OCI-LY7 (cell line): ENCODE measurements around the gene PRR7. TPM values are rescaled to one million over a fixed set of nuclear protein-coding genes. Genes with fewer than 3 reads are reported as not detected.

Experiments
- BruUV-seq: library from RNA; stranded (reverse); fragments of 400-500 nt; replicated peaks from 2 replicates; lab custom pipeline; 2021; lab: Mats Ljungman, UMichigan
- CTCF ChIA-PET: fragments of 300-600 bp; sonication (Branson Sonifier 250); formaldehyde crosslinking; loops from one replicate; lab custom pipeline; 2022; ENCODE audit warnings: antibody characterized with exemption; ENCODE audit not compliant: unreplicated experiment; lab: Charles Lee
- POLR2A ChIA-PET: fragments of 300-600 bp; sonication (Branson Sonifier 250); formaldehyde crosslinking; loops from one replicate; lab custom pipeline; 2022; ENCODE audit warnings: antibody characterized with exemption; lab: Charles Lee
- DNase-seq: peaks from one replicate; pipeline ENCODE4 v3.0.0-alpha.2; 2015; ENCODE audit warnings: low spot score
- H2AFZ ChIP-seq: fragments of 200-600 bp; sonication (generic), shearing (Covaris generic); 2 replicates; pipeline ENCODE4 v1.6.1; 2014; ENCODE audit warnings: mild to moderate bottlenecking, antibody characterized with exemption, low read length, moderate library complexity
- H3K27ac ChIP-seq: fragments of 200-600 bp; sonication (generic); 2 replicates; pipeline ENCODE4 v1.5.1; 2014; ENCODE audit warnings: mixed run types, low read depth, mild to moderate bottlenecking, moderate library complexity, low read length, inconsistent platforms; ENCODE audit not compliant: poor library complexity, severe bottlenecking
- H3K36me3 ChIP-seq: fragments of 200-600 bp; sonication (generic); 2 replicates; pipeline ENCODE4 v1.6.1; 2014; ENCODE audit warnings: mild to moderate bottlenecking, antibody characterized with exemption, low read length, moderate library complexity, mixed read lengths; ENCODE audit not compliant: insufficient read depth
- H3K4me1 ChIP-seq: fragments of 200-600 bp; sonication (generic); 2 replicates; pipeline ENCODE4 v1.5.1; 2014; ENCODE audit warnings: mild to moderate bottlenecking, low read length; ENCODE audit not compliant: insufficient read depth, poor library complexity, severe bottlenecking
- H3K4me2 ChIP-seq: fragments of 200-600 bp; sonication (generic); 2 replicates; pipeline ENCODE4 v1.6.1; 2014; ENCODE audit warnings: mild to moderate bottlenecking, low read length
- H3K4me3 ChIP-seq: fragments of 200-600 bp; sonication (generic); 2 replicates; pipeline ENCODE4 v1.5.1; 2014; ENCODE audit warnings: mild to moderate bottlenecking, low read depth, low read length; ENCODE audit not compliant: poor library complexity, severe bottlenecking
- H3K79me2 ChIP-seq: fragments of 200-600 bp; sonication (generic); 2 replicates; pipeline ENCODE4 v1.6.1; 2016; ENCODE audit warnings: low read depth, mild to moderate bottlenecking, low read length, moderate library complexity, mixed read lengths; ENCODE audit not compliant: insufficient read depth
- H3K9me2 ChIP-seq: fragments of 200-600 bp; sonication (generic); 2 replicates; pipeline ENCODE4 v1.6.1; 2016; ENCODE audit warnings: mild to moderate bottlenecking, low read length, mixed read lengths; ENCODE audit not compliant: insufficient read depth
- H3K9me3 ChIP-seq: fragments of 200-600 bp; sonication (generic); 2 replicates; pipeline ENCODE4 v1.6.1; 2014; ENCODE audit warnings: mild to moderate bottlenecking, mixed run types, low read length, mixed read lengths
- H4K20me1 ChIP-seq: fragments of 200-600 bp; sonication (generic); 2 replicates; pipeline ENCODE4 v1.6.1; 2014; ENCODE audit warnings: mild to moderate bottlenecking, antibody characterized with exemption, low read length, moderate library complexity, mixed read lengths; ENCODE audit not compliant: insufficient read depth
- EZH2phosphoT487 ChIP-seq: fragments of 200-600 bp; sonication (generic); IDR thresholded peaks from 2 replicates; pipeline ENCODE4 v1.6.1; 2018; ENCODE audit warnings: low read depth, borderline replicate concordance, mild to moderate bottlenecking, mixed run types, antibody characterized with exemption, low read length, moderate library complexity, mixed read lengths
- intact Hi-C: fragments of 100-400 bp; cut with micrococcal nuclease; formaldehyde crosslinking; loops from one replicate; pipeline ENCODE4 v1.10.0; 2022; ENCODE audit not compliant: unreplicated experiment
- total RNA-seq, 2 experiments: library from RNA; depleted of rRNA in 1 of 2; stranded (reverse); fragments of >200 nt in 1 of 2; shearing (Covaris generic) in 1 of 2; gene quantifications; 2 replicates each; pipeline ENCODE4 v1.2.3, GENCODE V29; 2014 to 2022
- TF ChIP-seq, protein P1 (sequence below): fragments of 200-600 bp; sonication (generic); conservative IDR thresholded peaks from 2 replicates; pipeline ENCODE4 v1.5.1; 2014; ENCODE audit warnings: mild to moderate bottlenecking, antibody characterized with exemption, low read length, moderate library complexity, mixed read lengths

The PRR7 gene
- total RNA-seq, 2 experiments from 2014 or later = 12.8 to 13.6 TPM

DNA sequence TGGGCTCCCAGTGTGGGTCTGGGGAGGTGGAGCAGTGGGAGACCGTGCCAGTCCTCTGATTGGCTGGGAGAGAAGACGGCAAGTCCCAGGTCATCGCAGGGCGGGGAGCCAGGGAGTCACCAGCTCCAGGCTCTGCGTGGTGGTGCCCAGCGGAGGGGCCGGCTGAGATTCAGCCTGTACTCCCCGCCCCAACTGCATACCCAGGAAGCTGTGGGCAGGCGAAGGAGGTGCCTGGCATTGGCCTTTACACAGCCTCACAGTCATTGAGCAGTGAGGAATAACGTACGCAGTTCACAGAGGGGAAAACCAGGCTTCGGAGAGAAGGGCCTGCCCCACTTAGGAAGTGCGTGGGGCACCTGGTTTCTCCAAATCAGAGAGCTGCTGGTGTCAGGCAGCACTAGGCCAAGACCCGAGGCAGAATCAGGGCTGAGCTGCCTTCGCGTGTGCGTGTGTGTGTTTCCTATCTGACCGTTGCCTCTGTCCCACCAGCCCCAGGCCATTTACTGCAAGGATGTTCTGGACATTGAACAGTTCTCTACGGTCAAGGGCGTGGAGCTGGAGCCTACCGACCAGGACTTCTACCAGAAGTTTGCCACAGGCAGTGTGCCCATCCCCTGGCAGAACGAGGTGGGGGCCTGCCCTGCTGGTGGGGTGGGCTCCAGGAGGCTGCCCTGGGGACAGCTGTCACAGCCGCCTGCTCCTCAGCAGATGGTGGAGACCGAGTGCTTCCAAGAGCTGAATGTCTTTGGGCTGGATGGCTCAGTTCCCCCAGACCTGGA, 6.2 kb upstream of the PRR7 start:
- no peak for TF ChIP-seq EZH2phosphoT487
- TF ChIP-seq, protein P1, sequence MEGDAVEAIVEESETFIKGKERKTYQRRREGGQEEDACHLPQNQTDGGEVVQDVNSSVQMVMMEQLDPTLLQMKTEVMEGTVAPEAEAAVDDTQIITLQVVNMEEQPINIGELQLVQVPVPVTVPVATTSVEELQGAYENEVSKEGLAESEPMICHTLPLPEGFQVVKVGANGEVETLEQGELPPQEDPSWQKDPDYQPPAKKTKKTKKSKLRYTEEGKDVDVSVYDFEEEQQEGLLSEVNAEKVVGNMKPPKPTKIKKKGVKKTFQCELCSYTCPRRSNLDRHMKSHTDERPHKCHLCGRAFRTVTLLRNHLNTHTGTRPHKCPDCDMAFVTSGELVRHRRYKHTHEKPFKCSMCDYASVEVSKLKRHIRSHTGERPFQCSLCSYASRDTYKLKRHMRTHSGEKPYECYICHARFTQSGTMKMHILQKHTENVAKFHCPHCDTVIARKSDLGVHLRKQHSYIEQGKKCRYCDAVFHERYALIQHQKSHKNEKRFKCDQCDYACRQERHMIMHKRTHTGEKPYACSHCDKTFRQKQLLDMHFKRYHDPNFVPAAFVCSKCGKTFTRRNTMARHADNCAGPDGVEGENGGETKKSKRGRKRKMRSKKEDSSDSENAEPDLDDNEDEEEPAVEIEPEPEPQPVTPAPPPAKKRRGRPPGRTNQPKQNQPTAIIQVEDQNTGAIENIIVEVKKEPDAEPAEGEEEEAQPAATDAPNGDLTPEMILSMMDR = no peak
- POLR2A ChIA-PET = interaction anchor here (1.1 kb wide), 1 partner anchor 51 kb away, joined by 3 read pairs; no protein-coding TSS in a partner anchor
- H3K36me3 ChIP-seq = peaks cover 68% of the 10 kb centered on the region
- H3K27ac ChIP-seq = no peak overlapping the region
- CTCF ChIA-PET = interaction anchor here (0.6 kb wide), 1 partner anchor 52 kb away, joined by 3 read pairs; no protein-coding TSS in a partner anchor
- peaks cover 14% of the 10 kb centered on the region for H3K4me1 ChIP-seq
- H4K20me1 ChIP-seq = no peaks in the 10 kb centered on the region
- H2AFZ ChIP-seq = no peak overlapping the region
- H3K9me2 ChIP-seq = no peaks in the 10 kb centered on the region
- no peak for DNase-seq
- H3K4me3 ChIP-seq = no peak overlapping the region
- BruUV-seq = no TSS peak
- H3K4me2 ChIP-seq = no peak overlapping the region
- H3K9me3 ChIP-seq = no peaks in the 10 kb centered on the region
- intact Hi-C loops = no loop called here
- no peaks in the 10 kb centered on the region for H3K79me2 ChIP-seq

DNA sequence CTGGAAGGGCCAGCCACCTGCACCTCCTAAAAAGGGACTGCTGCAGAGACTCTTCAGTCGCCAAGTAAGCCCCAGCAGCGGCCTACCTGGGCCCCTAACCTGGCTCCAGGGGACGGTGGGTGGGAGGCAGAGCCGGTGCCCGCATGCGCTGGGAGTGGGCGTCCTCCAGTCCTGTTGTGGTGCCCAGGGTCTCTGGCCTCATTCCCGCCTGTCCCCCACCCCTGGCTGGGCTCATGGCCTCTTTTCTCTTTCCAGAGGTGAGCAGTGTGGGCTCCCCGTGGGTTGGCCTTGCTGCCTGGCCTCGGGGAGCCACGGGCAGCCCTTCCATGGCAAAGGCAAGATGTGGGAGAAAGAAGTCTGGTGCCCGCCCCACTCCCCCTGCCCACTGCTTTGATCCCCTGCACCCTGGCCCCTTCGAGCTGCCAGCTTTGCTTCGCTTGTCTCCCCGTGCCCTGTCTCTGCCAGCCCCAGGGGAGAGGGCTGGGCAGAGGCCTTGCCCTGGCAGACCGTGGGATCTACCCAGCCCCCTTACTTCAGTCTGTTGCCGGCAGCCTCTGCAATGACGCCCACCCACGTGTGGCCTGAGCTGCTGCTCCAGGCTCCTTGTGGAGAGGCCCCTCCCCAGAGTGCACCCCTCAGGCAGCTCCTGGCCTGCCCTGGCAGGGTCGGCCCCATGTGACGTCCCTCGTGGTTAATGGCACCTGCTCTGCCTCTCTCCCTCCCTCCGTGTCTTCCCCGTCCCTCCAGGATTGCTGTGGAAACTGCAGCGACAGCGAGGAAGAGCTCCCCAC, 5.4 kb upstream of the PRR7 start:
- H3K9me2 ChIP-seq = no peaks in the 10 kb centered on the region
- DNase-seq = no peak
- no peaks in the 10 kb centered on the region for H4K20me1 ChIP-seq
- no peaks in the 10 kb centered on the region for H3K79me2 ChIP-seq
- CTCF ChIA-PET = interaction anchor here (0.5 kb wide), 1 partner anchor 15 kb away, joined by 3 read pairs; no protein-coding TSS in a partner anchor
- no peak overlapping the region for H2AFZ ChIP-seq
- no peak overlapping the region for H3K27ac ChIP-seq
- peaks cover 61% of the 10 kb centered on the region for H3K36me3 ChIP-seq
- no peak overlapping the region for H3K4me2 ChIP-seq
- TF ChIP-seq, protein P1 = no peak
- H3K9me3 ChIP-seq = no peaks in the 10 kb centered on the region
- peaks cover 22% of the 10 kb centered on the region for H3K4me1 ChIP-seq
- intact Hi-C loops = no loop called here
- H3K4me3 ChIP-seq = no peak overlapping the region
- POLR2A ChIA-PET = interaction anchor here (1.2 kb wide), 1 partner anchor 11 kb away, joined by 4 read pairs; no protein-coding TSS in a partner anchor
- no TSS peak for BruUV-seq
